Immature natural killer cell (primary cell): ENCODE measurements around the gene TMPO. TPM values are rescaled to one million over a fixed set of nuclear protein-coding genes. Genes with fewer than 3 reads are reported as not detected.
"Not testable (repeated sequence)": the region's sequence is repeated elsewhere in the genome, so short reads cannot be mapped to it uniquely, and the experiment has no call there.

Experiments used
- DNase-seq, 3 donors: peaks; one replicate each; pipeline ENCODE4 v3.0.0; 2022; ENCODE audit warnings: mixed read lengths in 1 of 3
- H3K27ac Mint-ChIP-seq, 6 donors: one replicate each; pipeline ENCODE4 v1.8.0; 2020; ENCODE audit warnings: mixed read lengths in 6 of 6, mild to moderate bottlenecking in 5 of 6, inconsistent platforms in 4 of 6, moderate library complexity in 3 of 6
- H3K27me3 Mint-ChIP-seq, 3 donors: one replicate each; pipeline ENCODE4 v1.8.0; 2020 to 2021; ENCODE audit warnings: low read depth in 3 of 3, mild to moderate bottlenecking in 3 of 3, mixed read lengths in 3 of 3, moderate library complexity in 3 of 3, inconsistent platforms in 1 of 3
- H3K36me3 Mint-ChIP-seq, 3 donors: one replicate each; pipeline ENCODE4 v1.8.0; 2020; ENCODE audit warnings: mixed read lengths in 3 of 3, inconsistent platforms in 2 of 3, mild to moderate bottlenecking in 2 of 3
- H3K4me1 Mint-ChIP-seq, 2 donors: one replicate each; pipeline ENCODE4 v1.8.0; 2020; ENCODE audit warnings: inconsistent platforms in 2 of 2, mild to moderate bottlenecking in 2 of 2, mixed read lengths in 2 of 2, moderate library complexity in 1 of 2
- H3K4me3 Mint-ChIP-seq, 5 donors: one replicate each; pipeline ENCODE4 v1.8.0; 2020; ENCODE audit warnings: mild to moderate bottlenecking in 5 of 5, mixed read lengths in 5 of 5, inconsistent platforms in 3 of 5, moderate library complexity in 3 of 5
- H3K9me3 Mint-ChIP-seq, 6 donors: one replicate each; pipeline ENCODE4 v1.8.0; 2020; ENCODE audit warnings: mild to moderate bottlenecking in 6 of 6, mixed read lengths in 6 of 6, inconsistent platforms in 4 of 6, moderate library complexity in 3 of 6
- polyA plus RNA-seq, 3 donors: library from polyadenylated mRNA; unstranded; fragments of 300-500 nt; fragmentation: Illumina TruSeq; gene quantifications; one replicate each; pipeline ENCODE4 v1.2.3, GENCODE V29; 2021

Gene TMPO
- polyA plus RNA-seq, 3 donors from 2014 or later, result 25.6 to 43.7 (median 35.9) TPM

DNA sequence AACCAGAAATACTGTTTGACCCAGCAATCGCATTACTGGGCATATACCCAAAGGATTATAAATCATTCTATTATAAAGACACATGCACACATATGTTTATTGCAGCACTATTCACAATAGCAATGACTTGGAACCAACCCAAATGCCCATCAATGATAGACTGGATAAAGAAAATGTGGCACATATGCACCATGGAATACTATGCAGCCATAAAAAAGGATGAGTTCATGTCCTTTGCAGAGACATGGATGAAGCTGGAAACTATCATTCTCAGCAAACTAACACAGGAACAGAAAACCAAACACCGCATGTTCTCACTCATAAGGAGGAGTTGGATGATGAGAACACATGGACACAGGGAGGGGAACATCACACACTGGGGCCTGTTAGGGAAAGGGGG is 61.4 kb downstream of the TMPO start:
- not testable (repeated sequence) for DNase-seq, H3K27ac Mint-ChIP-seq, H3K27me3 Mint-ChIP-seq, H3K4me3 Mint-ChIP-seq, H3K9me3 Mint-ChIP-seq, H3K36me3 Mint-ChIP-seq, H3K4me1 Mint-ChIP-seq

DNA sequence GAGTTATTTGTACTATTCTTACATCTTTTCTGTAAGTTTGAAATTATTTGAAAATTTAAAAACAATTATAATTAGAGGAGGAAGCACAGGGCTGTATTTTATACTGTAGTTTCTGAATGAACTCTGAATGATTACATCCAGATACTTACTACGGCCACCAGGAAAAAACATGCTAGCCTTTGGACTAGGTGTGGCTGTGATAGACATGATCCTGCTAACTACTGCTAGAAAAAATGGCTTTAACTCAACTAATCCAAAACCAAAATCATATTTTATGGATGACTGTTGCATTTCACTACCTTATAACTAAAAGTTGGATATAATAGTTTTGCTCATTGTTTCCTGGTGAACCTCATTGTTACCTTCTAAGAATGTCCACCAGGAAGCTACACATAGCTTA is 63.0 kb downstream of the TMPO start:
- H3K27ac Mint-ChIP-seq, result no peak overlapping the region

DNA sequence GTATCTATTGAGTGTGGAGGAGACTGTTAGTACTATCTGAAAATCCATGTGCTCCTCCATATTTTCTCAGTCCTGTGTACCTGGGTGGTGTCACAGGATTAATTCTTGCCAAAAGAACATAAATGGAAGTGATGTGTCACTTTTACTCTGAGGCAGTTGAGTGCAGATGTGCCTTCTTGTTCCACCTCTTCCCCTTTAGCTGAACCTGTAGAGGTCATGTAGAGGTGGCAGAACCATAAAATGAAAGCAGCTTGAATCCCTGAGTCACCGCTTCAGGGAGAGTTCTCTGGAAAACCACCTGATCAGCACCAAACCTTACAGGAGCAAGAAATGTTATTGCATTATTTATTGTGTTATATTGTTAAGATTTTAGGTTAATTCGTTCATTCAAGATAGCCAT is 63.4 kb downstream of the TMPO start:
- no peaks in the 10 kb centered on the region for H3K9me3 Mint-ChIP-seq
- H3K27me3 Mint-ChIP-seq, result peaks cover 0 to 5% (median 2%) of the 10 kb centered on the region in 3 donors
- H3K36me3 Mint-ChIP-seq, result no peaks in the 10 kb centered on the region
- H3K4me3 Mint-ChIP-seq, result no peak overlapping the region
- no peak overlapping the region for H3K27ac Mint-ChIP-seq
- no peaks in the 10 kb centered on the region for H3K4me1 Mint-ChIP-seq
- no peak for DNase-seq

More for the DNA sequence above, 63.0 kb downstream of the TMPO start:
- H3K4me1 Mint-ChIP-seq, result no peaks in the 10 kb centered on the region
- H3K9me3 Mint-ChIP-seq, result no peaks in the 10 kb centered on the region
- H3K4me3 Mint-ChIP-seq, result no peak overlapping the region
- DNase-seq, result no peak
- H3K27me3 Mint-ChIP-seq, result peaks cover 0 to 5% (median 2%) of the 10 kb centered on the region in 3 donors
- H3K36me3 Mint-ChIP-seq, result no peaks in the 10 kb centered on the region

DNA sequence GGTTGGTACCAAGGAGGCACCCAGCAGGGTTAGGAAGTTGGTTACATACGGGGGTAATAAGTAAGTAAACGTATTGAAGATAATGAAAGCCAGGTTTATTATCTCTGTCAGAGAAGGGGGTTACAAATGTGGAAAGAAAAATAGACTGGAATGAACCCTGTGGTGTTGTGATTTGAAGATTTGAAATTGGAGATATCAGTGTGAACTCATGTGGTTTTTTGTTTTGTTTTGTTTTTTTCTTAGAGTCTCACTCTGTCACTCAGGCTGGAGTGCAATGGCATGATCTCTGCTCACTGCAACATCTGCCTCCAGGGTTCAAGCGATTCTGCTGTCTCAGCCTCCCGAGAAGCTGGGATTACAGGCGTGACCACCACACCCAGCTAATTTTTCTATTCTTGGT is 64.0 kb downstream of the TMPO start:
- Mint-ChIP-seq H3K27me3 (peaks cover 0 to 5% (median 2%) of the 10 kb centered on the region in 3 donors), H3K27ac (no peak overlapping the region), H3K4me1 (no peaks in the 10 kb centered on the region), H3K4me3 (no peak overlapping the region), H3K36me3 (no peaks in the 10 kb centered on the region), H3K9me3 (no peaks in the 10 kb centered on the region)
- DNase-seq, result no peak

DNA sequence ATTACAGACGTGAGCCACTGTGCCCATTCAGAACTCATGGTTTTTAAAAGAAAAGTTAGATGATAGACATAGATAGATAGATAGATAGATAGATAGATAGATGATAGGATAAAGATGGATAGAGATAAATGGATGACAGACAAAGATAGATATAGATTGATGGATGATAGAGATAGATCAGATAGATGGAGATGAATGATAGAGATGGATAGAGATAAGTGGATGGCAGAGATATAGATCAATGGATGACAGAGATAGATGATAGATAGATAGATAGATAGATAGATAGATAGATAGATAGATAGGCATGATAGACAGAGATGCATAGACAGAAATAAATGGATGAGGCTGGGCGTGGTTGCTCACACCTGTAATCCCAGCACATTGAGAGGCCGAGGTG is 64.4 kb downstream of the TMPO start:
- H3K27me3 Mint-ChIP-seq, result peaks cover 0 to 5% (median 2%) of the 10 kb centered on the region in 3 donors
- DNase-seq, result no peak
- no peak overlapping the region for H3K4me3 Mint-ChIP-seq
- H3K27ac Mint-ChIP-seq, result no peak overlapping the region
- no peaks in the 10 kb centered on the region for H3K36me3 Mint-ChIP-seq
- no peaks in the 10 kb centered on the region for H3K4me1 Mint-ChIP-seq
- H3K9me3 Mint-ChIP-seq, result no peaks in the 10 kb centered on the region

DNA sequence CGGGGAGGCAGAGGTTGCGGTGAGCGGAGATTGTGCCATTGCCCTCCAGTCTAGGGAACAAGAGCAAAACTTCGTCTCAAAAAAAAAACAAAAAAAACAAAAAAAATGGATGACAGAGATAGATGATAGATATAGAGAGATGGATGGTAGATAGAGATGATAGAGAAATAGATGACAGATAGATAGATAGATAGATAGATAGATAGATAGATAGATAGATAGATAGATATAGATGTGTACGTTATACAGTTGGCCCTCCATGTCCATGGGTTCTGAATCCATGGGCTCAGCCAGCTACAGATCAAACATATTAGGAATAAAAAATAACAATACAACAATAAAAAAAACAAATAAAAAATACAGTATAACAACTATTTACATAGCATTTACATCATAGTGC is 65.3 kb downstream of the TMPO start:
- H3K4me3 Mint-ChIP-seq, result no peak overlapping the region
- no peaks in the 10 kb centered on the region for H3K9me3 Mint-ChIP-seq
- no peak for DNase-seq
- no peaks in the 10 kb centered on the region for H3K4me1 Mint-ChIP-seq
- H3K36me3 Mint-ChIP-seq, result no peaks in the 10 kb centered on the region
- no peak overlapping the region for H3K27ac Mint-ChIP-seq
- H3K27me3 Mint-ChIP-seq, result peaks cover 0 to 3% (median 2%) of the 10 kb centered on the region in 3 donors

DNA sequence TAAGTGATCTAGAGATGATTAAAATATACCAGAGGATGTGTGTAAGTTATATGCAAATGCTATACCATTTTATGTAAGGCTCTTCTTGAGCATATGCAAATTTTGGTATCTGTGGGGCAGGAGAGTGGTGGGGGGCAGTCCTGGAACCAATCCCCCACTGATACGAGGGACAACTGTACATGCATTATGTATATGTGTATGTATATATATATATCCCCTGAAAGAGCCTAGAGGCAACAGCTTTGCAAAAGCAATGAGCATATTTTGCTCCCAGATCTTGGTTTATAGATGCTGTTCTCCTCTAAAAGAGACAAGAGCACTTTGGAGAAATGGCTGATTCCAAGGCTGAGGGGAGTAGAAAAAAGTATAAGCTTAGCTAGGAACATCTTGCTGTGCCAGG is 65.7 kb downstream of the TMPO start:
- Mint-ChIP-seq H3K36me3 (no peaks in the 10 kb centered on the region), H3K27me3 (peaks cover 0 to 2% (median 2%) of the 10 kb centered on the region in 3 donors), H3K9me3 (no peaks in the 10 kb centered on the region), H3K27ac (no peak overlapping the region), H3K4me3 (no peak overlapping the region), H3K4me1 (no peaks in the 10 kb centered on the region)
- no peak for DNase-seq

DNA sequence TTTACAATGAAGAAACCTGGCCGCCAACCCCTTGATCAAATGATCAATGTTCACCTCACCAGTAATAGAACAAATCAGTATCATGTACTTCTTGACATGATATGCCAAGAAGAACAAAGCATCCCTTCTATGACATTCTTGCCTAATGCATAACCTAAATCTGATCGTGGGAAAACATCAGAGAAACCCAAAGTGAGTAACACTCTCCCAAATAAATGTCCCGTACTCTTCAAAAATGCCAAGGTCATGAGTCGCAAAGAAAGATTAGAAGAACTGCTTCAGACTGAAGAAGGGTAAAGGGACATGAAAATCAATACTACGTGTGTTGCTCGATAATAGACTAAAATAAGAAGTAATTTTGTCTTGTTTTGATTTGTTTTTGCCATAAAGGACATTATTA is 66.7 kb downstream of the TMPO start:
- peaks cover 0 to 2% (median 0%) of the 10 kb centered on the region in 3 donors for H3K27me3 Mint-ChIP-seq

DNA sequence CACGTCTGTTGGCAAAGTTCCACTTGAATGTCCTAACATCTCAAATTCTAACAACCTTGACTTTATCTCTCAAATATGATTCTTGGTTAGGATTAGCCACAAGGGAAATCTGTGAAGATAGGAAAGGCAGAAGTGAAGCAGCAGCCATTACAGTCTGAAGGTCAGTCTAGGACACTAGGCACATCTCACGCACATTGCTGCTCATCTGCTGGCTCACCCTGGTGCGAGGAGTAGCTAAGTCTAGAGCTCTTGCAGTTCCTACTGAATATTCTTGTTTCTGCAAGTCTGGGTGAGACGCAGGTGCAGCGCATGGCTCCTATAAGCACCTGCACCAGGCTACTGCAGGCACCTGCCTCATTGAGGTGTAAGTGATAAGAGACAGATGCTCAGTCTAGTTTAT is 71.7 kb downstream of the TMPO start:
- no peak overlapping the region for H3K27ac Mint-ChIP-seq
- H3K4me3 Mint-ChIP-seq, result no peak overlapping the region
- H3K27me3 Mint-ChIP-seq, result no peaks in the 10 kb centered on the region
- H3K4me1 Mint-ChIP-seq, result peaks cover 0 to 1% of the 10 kb centered on the region in 2 donors
- no peak for DNase-seq
- no peaks in the 10 kb centered on the region for H3K36me3 Mint-ChIP-seq
- no peaks in the 10 kb centered on the region for H3K9me3 Mint-ChIP-seq

More for the DNA sequence above, 66.7 kb downstream of the TMPO start:
- no peaks in the 10 kb centered on the region for H3K4me1 Mint-ChIP-seq
- H3K4me3 Mint-ChIP-seq, result no peak overlapping the region
- no peak overlapping the region for H3K27ac Mint-ChIP-seq
- H3K9me3 Mint-ChIP-seq, result no peaks in the 10 kb centered on the region
- DNase-seq, result no peak
- H3K36me3 Mint-ChIP-seq, result no peaks in the 10 kb centered on the region

DNA sequence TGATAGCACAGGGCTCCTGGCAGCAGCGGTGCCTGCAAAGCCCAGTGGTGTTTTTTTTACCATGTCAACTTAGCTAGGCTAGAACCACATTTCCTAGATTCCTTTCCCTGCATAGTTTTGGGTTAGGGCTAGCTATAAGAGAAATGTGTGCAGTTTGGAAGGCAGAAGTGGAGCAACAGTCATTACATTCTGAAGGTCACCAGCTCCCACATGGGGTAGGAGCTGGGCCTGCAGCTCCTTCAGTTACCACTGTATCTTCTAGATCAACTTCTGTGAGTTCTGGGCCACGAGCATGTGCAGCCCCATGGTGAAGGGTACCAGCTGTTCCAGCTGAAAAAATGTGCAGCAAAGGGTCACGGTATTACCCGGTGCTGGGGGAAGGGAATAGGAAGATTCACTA is 75.8 kb downstream of the TMPO start:
- Mint-ChIP-seq H3K9me3 (no peaks in the 10 kb centered on the region), H3K4me3 (peak overlapping the region in 3 of 5 donors; percentile 20 to 68 (median 56)), H3K4me1 (peaks cover 29 to 30% of the 10 kb centered on the region in 2 donors), H3K27me3 (peaks cover 4 to 7% (median 7%) of the 10 kb centered on the region in 3 donors), H3K36me3 (peaks cover 0 to 6% (median 0%) of the 10 kb centered on the region in 3 donors), H3K27ac (peak overlapping the region in 5 of 6 donors; percentile 7 to 89 (median 74))
- DNase-seq, result no peak

DNA sequence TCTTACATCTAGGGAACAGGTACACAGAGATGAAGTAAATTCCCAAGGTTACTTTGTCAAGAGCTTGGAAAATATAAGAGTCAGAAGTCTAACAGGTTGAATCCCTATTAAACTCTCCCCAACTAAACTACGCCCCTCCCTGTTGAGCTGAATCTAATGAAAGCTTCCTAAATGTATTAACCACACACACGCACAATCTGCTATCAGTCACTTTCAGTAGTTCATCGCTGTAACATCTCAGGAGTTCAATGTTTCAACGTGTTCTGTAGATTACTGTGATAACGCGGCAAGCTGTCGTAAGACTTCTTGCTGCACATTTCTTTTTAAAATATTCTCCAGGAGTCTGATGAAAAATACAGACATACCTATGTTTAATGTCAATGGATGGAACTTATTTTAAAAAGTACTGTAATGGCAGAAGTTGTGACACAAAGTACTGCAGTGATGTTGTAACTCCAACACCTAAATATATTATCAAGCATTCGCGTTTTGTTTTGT is 77.5 kb downstream of the TMPO start:
- no peaks in the 10 kb centered on the region for H3K9me3 Mint-ChIP-seq
- peak overlapping the region; percentile 91 to 99 (median 98) for H3K27ac Mint-ChIP-seq
- DNase-seq, result no peak

DNA sequence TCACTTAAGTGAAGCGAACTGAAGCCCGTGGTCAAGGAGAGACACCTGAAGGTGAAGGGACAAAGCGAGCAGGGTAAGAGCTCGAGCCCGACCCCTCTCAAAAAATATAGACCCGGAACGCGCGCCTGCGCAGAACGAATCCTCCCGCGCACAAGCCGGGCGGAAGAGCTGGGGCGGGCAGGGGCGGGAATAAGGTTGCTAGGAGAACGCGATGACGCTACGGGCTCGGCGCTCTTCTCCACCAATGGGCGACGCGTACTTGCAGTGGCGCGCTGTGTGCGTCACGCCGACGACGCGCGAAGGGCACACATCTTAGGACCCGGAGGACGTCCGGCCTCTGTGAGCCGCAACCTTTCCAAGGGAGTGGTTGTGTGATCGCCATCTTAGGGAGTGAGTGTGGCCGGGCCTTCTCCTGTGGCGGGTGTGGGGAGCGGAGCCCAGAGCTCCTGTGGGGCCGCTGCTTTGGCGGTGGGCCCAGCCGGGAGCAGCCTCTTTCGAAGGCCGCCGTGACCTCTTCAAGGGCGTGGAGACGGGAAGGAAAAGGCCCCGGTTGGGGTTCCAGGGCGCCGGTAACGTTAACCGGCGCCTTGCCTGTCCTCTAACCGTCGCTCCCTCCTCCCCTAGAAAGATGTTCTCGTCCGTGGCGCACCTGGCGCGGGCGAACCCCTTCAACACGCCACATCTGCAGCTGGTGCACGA is 78.1 kb downstream of the TMPO start, which contains the start of gene SLC25A3:
TSS of gene SLC25A3 (plus strand) at position 336 of the 699 bp plus-strand sequence. CDS start at position 629, 293 bp downstream.
- no peaks in the 10 kb centered on the region for H3K9me3 Mint-ChIP-seq
- H3K36me3 Mint-ChIP-seq, result peaks cover 0 to 17% (median 6%) of the 10 kb centered on the region in 3 donors
- H3K4me1 Mint-ChIP-seq, result peaks cover 40 to 47% of the 10 kb centered on the region in 2 donors
- H3K27me3 Mint-ChIP-seq, result peaks cover 6 to 7% (median 7%) of the 10 kb centered on the region in 3 donors
- DNase-seq, result peak; percentile 91 to 95 (median 94)
- peak within 1 kb of the TSS; percentile 91 to 99 (median 98) for H3K27ac Mint-ChIP-seq
- H3K4me3 Mint-ChIP-seq, result peak within 1 kb of the TSS; percentile 89 to 98 (median 95)

More for the DNA sequence above, 77.5 kb downstream of the TMPO start:
- peaks cover 40 to 41% of the 10 kb centered on the region in 2 donors for H3K4me1 Mint-ChIP-seq
- peaks cover 0 to 11% (median under 1%) of the 10 kb centered on the region in 3 donors for H3K36me3 Mint-ChIP-seq
- peak overlapping the region; percentile 89 to 98 (median 95) for H3K4me3 Mint-ChIP-seq
- peaks cover 6 to 7% (median 7%) of the 10 kb centered on the region in 3 donors for H3K27me3 Mint-ChIP-seq

DNA sequence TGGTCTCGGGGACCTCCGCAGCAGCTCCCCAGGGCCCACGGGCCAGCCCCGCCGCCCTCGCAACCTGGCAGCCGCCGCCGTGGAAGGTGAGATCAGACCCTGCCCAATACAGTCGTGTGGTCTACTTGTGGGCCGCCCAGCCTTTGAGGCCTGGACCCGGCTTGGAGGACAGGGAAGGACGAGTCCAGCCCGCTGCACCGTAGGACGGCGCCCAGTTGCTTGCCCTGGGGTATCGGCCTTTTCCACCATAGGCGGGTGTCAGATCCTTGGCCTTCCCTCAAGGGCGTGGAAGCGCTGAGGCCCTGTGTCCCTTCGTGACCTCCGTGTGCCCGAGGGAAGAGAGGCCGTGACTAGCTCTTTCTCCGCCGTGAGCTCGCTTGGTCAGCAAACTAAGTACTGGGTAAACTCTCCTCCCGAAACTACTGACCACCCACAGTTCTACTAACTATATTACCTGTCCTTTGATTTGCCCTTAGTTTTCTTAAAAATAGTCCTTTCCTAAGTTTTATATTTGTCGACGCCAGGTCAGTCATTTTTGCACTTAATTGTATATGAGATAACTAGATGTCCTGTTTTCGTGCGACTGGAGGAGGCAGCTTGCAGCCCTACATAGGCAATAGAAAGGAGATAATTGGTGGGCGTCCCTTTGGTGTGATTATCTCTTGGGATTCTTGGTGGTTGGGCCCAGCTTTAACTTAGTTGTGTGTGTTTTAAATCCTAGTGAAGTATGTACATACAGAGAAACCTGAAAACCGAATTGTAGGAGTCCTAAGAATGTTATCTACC is 78.9 kb downstream of the TMPO start:
- Mint-ChIP-seq H3K9me3 (no peaks in the 10 kb centered on the region), H3K4me1 (peaks cover 40 to 47% of the 10 kb centered on the region in 2 donors), H3K27ac (peak overlapping the region; percentile 91 to 99 (median 98)), H3K27me3 (peaks cover 6 to 7% (median 7%) of the 10 kb centered on the region in 3 donors), H3K36me3 (peaks cover 0 to 18% (median 6%) of the 10 kb centered on the region in 3 donors), H3K4me3 (peak overlapping the region; percentile 89 to 98 (median 95))
- DNase-seq, result peak in 1 of 3 donors; percentile 9
